ENCODE data around the gene IQCK. TPM values are rescaled to one million over a fixed set of nuclear protein-coding genes. Genes with fewer than 3 reads are reported as not detected.

Gene IQCK
- total and polyA plus RNA-seq, 4 donors = 4.0 to 10.0 (median 5.7) TPM

GRCh38 chr16:19835968-19836421, 117.9 kb downstream of the IQCK start:
- Histone ChIP-seq H3K27me3 (ENCODE audit: control insufficient read depth in 1 of 2, insufficient read depth in 2 of 2, low read length in 1 of 2) (no peaks in the 10 kb centered on the region), H3K36me3 (ENCODE audit: control insufficient read depth in 1 of 2, insufficient read depth in 2 of 2, low read length in 1 of 2) (no peaks in the 10 kb centered on the region), H3K27ac (ENCODE audit: low read depth in 1 of 2, low read length in 2 of 2) (no peak overlapping the region), H3K9me3 (ENCODE audit: control insufficient read depth, low read length) (no peaks in the 10 kb centered on the region), H3K4me3 (ENCODE audit: low read length in 2 of 2) (no peak overlapping the region), H3K4me1 (ENCODE audit: control insufficient read depth in 1 of 2, insufficient read depth in 2 of 2, low read length in 2 of 2) (no peaks in the 10 kb centered on the region)
- DNase-seq = no peak
- intact Hi-C loops (cut with DNase I) = no loop called here
- no peak for ATAC-seq (ENCODE audit: low FRiP score)

- no peaks in the 10 kb centered on the region for H3K9me3 ChIP-seq (ENCODE audit: control insufficient read depth, low read length)
- H3K27me3 ChIP-seq (ENCODE audit: control insufficient read depth in 1 of 2, insufficient read depth in 2 of 2, low read length in 1 of 2) = no peaks in the 10 kb centered on the region
- no peak for ATAC-seq (ENCODE audit: low FRiP score)
- no peaks in the 10 kb centered on the region for H3K4me1 ChIP-seq (ENCODE audit: control insufficient read depth in 1 of 2, insufficient read depth in 2 of 2, low read length in 2 of 2)
- H3K27ac ChIP-seq (ENCODE audit: low read depth in 1 of 2, low read length in 2 of 2) = no peak overlapping the region
- no peak overlapping the region for H3K4me3 ChIP-seq (ENCODE audit: low read length in 2 of 2)
- DNase-seq = no peak
- no peaks in the 10 kb centered on the region for H3K36me3 ChIP-seq (ENCODE audit: control insufficient read depth in 1 of 2, insufficient read depth in 2 of 2, low read length in 1 of 2)
- intact Hi-C loops (cut with DNase I) = no loop called here
- 67 to 68% methylated on average over 6 of the region's 6 CpGs for WGBS, 2 donors
Observed at GRCh38 chr16:19837331-19837980, 119.4 kb downstream of the IQCK start.

GRCh38 chr16:19837984-19838707, 120.1 kb downstream of the IQCK start:
- H3K27me3 ChIP-seq (ENCODE audit: control insufficient read depth in 1 of 2, insufficient read depth in 2 of 2, low read length in 1 of 2) = no peaks in the 10 kb centered on the region
- DNase-seq (no peak), ATAC-seq (ENCODE audit: low FRiP score) (no peak)
- H3K9me3 ChIP-seq (ENCODE audit: control insufficient read depth, low read length) = no peaks in the 10 kb centered on the region
- intact Hi-C loops (cut with DNase I) = no loop called here
- no peak overlapping the region for H3K4me3 ChIP-seq (ENCODE audit: low read length in 2 of 2)
- no peaks in the 10 kb centered on the region for H3K36me3 ChIP-seq (ENCODE audit: control insufficient read depth in 1 of 2, insufficient read depth in 2 of 2, low read length in 1 of 2)
- H3K27ac ChIP-seq (ENCODE audit: low read depth in 1 of 2, low read length in 2 of 2) = no peak overlapping the region
- no peaks in the 10 kb centered on the region for H3K4me1 ChIP-seq (ENCODE audit: control insufficient read depth in 1 of 2, insufficient read depth in 2 of 2, low read length in 2 of 2)
- WGBS, 2 donors = 89 to 91% methylated on average over 13 of the region's 13 CpGs

DNA sequence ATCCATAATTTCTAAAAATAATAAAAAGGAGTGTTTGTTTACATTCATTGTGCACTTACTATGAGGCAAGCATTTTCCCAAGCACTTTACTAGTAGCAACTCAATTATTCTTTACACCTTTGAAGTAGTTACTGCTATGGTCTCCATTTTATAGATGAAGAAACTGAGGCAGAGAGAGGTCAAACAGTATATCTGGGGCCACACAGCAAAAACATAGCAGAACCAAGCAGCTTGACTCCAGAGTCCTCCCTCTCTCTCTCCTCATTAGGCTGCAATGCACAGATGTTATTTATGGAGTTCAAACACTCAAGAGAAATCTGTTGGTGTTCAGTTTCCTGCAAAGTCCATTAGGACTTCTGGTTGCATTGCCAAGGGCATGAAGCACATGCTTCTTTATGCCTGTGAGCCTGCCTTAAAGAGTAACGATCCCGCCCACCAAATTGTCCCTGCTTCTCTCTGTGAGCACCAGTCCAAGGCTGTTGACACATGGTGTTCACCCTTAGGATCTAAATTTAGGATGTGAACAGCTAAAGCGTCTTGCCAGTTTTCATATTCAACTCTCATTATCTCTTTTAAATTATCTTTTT, 122.5 kb downstream of the IQCK start:
- Histone ChIP-seq H3K27ac (ENCODE audit: low read depth in 1 of 2, low read length in 2 of 2) (no peak overlapping the region), H3K9me3 (ENCODE audit: control insufficient read depth, low read length) (no peaks in the 10 kb centered on the region), H3K4me1 (ENCODE audit: control insufficient read depth in 1 of 2, insufficient read depth in 2 of 2, low read length in 2 of 2) (no peaks in the 10 kb centered on the region), H3K4me3 (ENCODE audit: low read length in 2 of 2) (no peak overlapping the region), H3K27me3 (ENCODE audit: control insufficient read depth in 1 of 2, insufficient read depth in 2 of 2, low read length in 1 of 2) (no peaks in the 10 kb centered on the region), H3K36me3 (ENCODE audit: control insufficient read depth in 1 of 2, insufficient read depth in 2 of 2, low read length in 1 of 2) (no peaks in the 10 kb centered on the region)
- DNase-seq (no peak), ATAC-seq (ENCODE audit: low FRiP score) (no peak)
- intact Hi-C loops (cut with DNase I) = no loop called here
- 33 to 36% methylated on average over 3 of the region's 3 CpGs for WGBS, 2 donors

- no peaks in the 10 kb centered on the region for H3K9me3 ChIP-seq (ENCODE audit: control insufficient read depth, low read length)
- intact Hi-C loops (cut with DNase I) = no loop called here
- ATAC-seq (ENCODE audit: low FRiP score) = no peak
Observed at GRCh38 chr16:19841184-19841583, 123.1 kb downstream of the IQCK start.

DNA sequence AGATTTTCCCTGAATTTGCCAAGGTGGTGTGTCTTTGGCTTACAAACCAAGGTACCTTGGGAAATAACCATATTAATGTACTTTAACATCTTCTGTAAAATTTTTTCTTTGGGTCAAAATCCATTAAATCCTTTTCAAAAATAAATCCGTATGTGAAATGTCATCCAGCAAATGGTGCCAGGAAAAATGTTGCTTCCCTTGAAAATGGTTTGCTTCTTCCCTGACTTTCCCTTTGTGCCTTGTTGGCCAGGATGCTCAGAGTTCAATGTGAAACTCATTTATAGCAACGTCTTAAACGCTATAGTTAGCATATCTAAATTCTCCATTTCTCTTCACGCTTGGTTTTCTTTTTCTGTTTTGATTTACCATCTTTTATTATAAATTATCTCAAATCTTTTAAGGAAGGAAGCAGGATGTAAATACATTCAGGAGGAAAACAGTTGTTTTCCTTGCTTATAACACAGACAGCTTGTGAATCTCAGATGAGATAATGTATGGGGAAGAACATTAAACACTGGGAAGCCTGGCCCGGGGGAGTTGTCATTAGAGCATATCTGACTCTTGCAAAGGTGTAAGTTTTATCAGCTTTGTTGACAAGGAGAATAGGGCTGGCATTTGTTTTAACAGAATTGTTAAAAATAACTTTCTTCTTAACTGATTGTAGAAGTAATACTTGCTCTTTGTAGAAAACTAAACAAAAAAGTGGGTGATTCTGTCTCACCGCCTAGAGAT, 124.5 kb downstream of the IQCK start:
- DNase-seq (no peak), ATAC-seq (ENCODE audit: low FRiP score) (no peak)
- Histone ChIP-seq H3K4me3 (ENCODE audit: low read length in 2 of 2) (no peak overlapping the region), H3K27ac (ENCODE audit: low read depth in 1 of 2, low read length in 2 of 2) (no peak overlapping the region), H3K9me3 (ENCODE audit: control insufficient read depth, low read length) (no peaks in the 10 kb centered on the region), H3K4me1 (ENCODE audit: control insufficient read depth in 1 of 2, insufficient read depth in 2 of 2, low read length in 2 of 2) (no peaks in the 10 kb centered on the region), H3K27me3 (ENCODE audit: control insufficient read depth in 1 of 2, insufficient read depth in 2 of 2, low read length in 1 of 2) (no peaks in the 10 kb centered on the region), H3K36me3 (ENCODE audit: control insufficient read depth in 1 of 2, insufficient read depth in 2 of 2, low read length in 1 of 2) (no peaks in the 10 kb centered on the region)
- 69 to 70% methylated on average over 6 of the region's 6 CpGs for WGBS, 2 donors
- intact Hi-C loops (cut with DNase I) = no loop called here

More at GRCh38 chr16:19841184-19841583, 123.1 kb downstream of the IQCK start:
- no peak for DNase-seq
- Histone ChIP-seq H3K27ac (ENCODE audit: low read depth in 1 of 2, low read length in 2 of 2) (no peak overlapping the region), H3K4me1 (ENCODE audit: control insufficient read depth in 1 of 2, insufficient read depth in 2 of 2, low read length in 2 of 2) (no peaks in the 10 kb centered on the region), H3K27me3 (ENCODE audit: control insufficient read depth in 1 of 2, insufficient read depth in 2 of 2, low read length in 1 of 2) (no peaks in the 10 kb centered on the region), H3K36me3 (ENCODE audit: control insufficient read depth in 1 of 2, insufficient read depth in 2 of 2, low read length in 1 of 2) (no peaks in the 10 kb centered on the region), H3K4me3 (ENCODE audit: low read length in 2 of 2) (no peak overlapping the region)
- WGBS, 2 donors = 47 to 55% methylated on average over 3 of the region's 3 CpGs

DNA sequence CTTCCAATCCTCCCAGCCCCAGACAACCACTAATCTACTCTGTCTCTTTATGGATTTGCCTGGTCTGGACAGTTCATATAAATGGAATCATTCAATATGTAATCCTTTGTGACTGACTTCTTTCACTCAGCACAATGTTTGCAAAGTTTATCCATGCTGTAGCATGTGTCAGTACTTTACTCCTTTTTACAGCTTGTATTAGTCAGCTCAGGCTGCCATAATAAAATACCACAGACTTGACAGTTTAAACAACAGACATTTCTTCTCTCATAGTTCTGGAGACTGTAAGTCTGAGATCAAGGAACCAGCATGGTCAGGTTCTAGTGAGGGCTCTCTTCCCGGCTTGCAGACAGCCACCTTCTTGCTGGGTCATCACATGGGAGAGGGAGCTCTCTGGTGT, 125.3 kb downstream of the IQCK start:
- H3K4me3 ChIP-seq (ENCODE audit: low read length in 2 of 2) = no peak overlapping the region
- no peak for ATAC-seq (ENCODE audit: low FRiP score)
- no peaks in the 10 kb centered on the region for H3K9me3 ChIP-seq (ENCODE audit: control insufficient read depth, low read length)
- no peak for DNase-seq
- no peaks in the 10 kb centered on the region for H3K36me3 ChIP-seq (ENCODE audit: control insufficient read depth in 1 of 2, insufficient read depth in 2 of 2, low read length in 1 of 2)
- intact Hi-C loops (cut with DNase I) = no loop called here
- H3K27ac ChIP-seq (ENCODE audit: low read depth in 1 of 2, low read length in 2 of 2) = no peak overlapping the region
- H3K4me1 ChIP-seq (ENCODE audit: control insufficient read depth in 1 of 2, insufficient read depth in 2 of 2, low read length in 2 of 2) = no peaks in the 10 kb centered on the region
- H3K27me3 ChIP-seq (ENCODE audit: control insufficient read depth in 1 of 2, insufficient read depth in 2 of 2, low read length in 1 of 2) = no peaks in the 10 kb centered on the region
- 76 to 85% methylated on average over 1 of the region's 1 CpG for WGBS, 2 donors

DNA sequence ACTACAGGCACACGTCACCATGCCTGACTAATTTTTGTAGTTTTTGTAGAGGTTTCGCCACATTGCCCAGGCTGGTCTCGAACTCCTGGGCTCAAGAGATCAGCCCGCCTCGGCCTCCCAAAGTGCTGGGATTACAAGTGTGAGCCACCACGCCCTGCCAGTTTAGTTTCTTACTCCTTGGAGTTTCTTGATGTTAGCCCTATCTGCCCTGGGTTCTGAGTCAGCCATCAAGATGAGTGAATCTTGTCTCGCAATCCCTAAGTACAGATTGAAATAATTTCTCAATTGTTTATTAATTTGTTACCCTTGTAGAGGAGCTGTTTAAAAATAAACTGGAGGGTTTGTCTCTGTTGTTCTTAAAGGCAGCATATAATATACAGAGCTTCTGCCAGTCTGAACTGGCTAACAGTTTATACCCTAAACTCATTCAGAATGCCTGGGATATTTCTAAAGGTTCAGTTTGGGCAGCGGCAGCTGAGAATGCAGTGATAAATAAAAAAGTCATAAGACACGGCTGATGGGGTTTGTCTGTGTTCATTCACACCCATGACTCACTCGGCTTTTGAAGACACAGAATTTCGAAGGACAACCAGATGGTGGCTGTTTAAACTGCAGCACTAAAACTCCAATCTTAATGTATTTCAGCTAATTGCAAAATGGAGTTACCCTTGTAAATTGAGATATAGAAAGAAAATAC, 127.0 kb downstream of the IQCK start:
- no peak overlapping the region for H3K27ac ChIP-seq (ENCODE audit: low read depth in 1 of 2, low read length in 2 of 2)
- no peak for ATAC-seq (ENCODE audit: low FRiP score)
- DNase-seq = no peak
- no peaks in the 10 kb centered on the region for H3K4me1 ChIP-seq (ENCODE audit: control insufficient read depth in 1 of 2, insufficient read depth in 2 of 2, low read length in 2 of 2)
- H3K27me3 ChIP-seq (ENCODE audit: control insufficient read depth in 1 of 2, insufficient read depth in 2 of 2, low read length in 1 of 2) = no peaks in the 10 kb centered on the region
- intact Hi-C loops (cut with DNase I) = no loop called here
- H3K36me3 ChIP-seq (ENCODE audit: control insufficient read depth in 1 of 2, insufficient read depth in 2 of 2, low read length in 1 of 2) = no peaks in the 10 kb centered on the region
- no peaks in the 10 kb centered on the region for H3K9me3 ChIP-seq (ENCODE audit: control insufficient read depth, low read length)
- 86 to 87% methylated on average over 11 of the region's 11 CpGs for WGBS, 2 donors
- no peak overlapping the region for H3K4me3 ChIP-seq (ENCODE audit: low read length in 2 of 2)

Measured in aorta (tissue), 5 donors.